DMS153 (cell line): ENCODE measurements around the gene BMPR2.
A peak's percentile ranks its signal among the peaks of the same experiment; 100 is the strongest.
"Not testable (repeated sequence)": the region's sequence is repeated elsewhere in the genome, so short reads cannot be mapped to it uniquely, and the experiment has no call there.

Source experiments
- DNase-seq: peaks from one replicate; lab custom pipeline; 2025; lab: John Stamatoyannopoulos, UW

The BMPR2 gene

GRCh38 chr2:202375609-202376408 is at the start of gene BMPR2:
TSS of gene BMPR2 (plus strand) at chr2:202376327. CDS start at chr2:202377475, 1,148 bp downstream.
- DNase-seq = peak; percentile 73

DNA sequence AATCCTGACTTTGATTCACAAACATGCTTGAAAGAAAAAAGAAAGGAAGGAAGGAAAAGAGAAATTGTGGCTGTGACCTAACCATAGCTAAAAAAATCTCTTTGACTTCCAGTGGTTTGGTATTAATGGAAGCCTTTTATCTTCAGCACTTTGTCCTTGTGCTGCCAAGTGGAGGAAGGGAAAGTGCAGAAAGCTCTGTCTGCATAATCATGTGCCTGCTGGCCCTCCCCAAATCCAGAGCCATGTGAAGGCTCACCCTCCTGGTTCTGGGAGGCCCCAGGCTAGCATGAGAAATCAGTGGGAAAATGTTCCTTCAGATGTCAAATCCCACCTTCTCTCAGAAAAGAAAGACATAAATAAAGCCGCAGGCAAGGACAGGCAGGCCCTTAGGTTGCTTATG is 48.3 kb upstream of the BMPR2 start:
- DNase-seq = no peak

DNA sequence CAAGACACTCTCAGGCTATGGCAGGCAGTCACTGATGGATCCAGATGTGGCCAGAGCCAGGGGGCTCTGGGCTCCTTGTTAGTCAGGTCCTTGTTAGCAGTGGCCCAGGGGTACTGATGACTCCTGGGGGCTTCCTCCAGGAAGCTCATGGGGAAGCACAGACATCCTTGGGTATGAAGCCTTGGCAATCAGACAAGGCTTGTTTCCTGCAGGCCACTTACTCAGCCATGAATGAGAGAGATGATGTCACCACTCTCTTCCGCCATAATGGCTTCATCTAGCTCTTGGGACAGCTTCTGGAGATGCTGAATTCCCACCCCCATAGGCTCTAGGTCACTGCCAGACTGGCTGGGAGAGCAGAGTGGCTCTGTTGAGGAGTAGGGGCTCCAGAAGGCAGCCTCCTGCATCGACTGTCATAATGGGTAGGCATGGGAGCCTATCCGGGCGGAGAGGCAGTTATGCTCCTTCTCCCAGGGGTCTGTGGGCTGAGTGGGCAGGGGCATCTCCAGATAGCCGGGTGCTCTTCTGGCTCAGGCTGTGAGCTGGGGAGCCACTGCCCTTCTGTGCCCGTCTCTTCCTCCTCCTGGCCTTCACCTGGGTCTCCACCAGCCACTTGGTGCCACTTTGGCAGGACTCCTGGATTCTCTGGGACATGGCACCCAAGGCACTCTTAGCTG is 40.2 kb upstream of the BMPR2 start:
- DNase-seq = no peak

- DNase-seq = peak; percentile 0
Measured at GRCh38 chr2:202337151-202337550, 39.0 kb upstream of the BMPR2 start.

- no peak for DNase-seq
Measured at GRCh38 chr2:202337706-202338346, 38.3 kb upstream of the BMPR2 start.

DNA sequence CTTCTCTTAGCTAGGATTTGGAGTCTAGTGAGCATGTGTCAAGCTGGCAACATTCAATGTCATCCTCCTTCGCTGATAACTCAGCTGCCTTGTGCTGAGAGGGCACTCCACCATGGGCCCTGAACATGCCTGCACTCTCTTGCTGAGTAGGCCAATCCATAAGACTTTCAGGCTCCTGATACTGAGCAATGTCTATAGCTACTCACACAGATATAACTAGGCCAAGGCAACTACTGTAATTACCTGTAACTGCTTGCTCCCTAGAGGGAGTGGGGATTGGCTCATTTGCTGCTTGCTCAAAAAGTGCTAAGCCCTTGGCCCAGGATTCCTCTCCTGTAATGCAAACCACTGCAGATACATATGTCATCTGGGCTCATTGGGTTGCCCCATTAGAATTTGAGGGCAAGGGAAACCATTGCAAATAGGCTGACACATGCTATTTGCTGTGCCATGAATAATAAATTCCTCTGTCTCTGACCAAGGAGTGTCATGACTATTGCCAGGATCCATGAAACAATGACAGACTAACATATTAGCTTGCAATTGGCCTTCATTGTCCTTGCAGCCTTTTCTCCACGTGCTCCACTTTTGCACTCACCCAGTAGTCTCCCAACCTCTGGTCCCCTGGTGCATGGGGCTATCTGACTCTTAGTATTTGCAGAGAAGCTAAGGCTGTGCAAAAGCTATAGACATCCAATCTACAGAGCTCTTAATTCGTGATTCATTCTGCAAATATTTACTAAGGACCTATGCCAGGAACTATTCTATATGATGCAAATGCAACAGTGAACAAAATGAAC is 36.9 kb upstream of the BMPR2 start:
- DNase-seq = peak; percentile 75

GRCh38 chr2:202344178-202344577 is 31.9 kb upstream of the BMPR2 start:
- DNase-seq = no peak

GRCh38 chr2:202346180-202346579 is 29.9 kb upstream of the BMPR2 start:
- DNase-seq = no peak

DNA sequence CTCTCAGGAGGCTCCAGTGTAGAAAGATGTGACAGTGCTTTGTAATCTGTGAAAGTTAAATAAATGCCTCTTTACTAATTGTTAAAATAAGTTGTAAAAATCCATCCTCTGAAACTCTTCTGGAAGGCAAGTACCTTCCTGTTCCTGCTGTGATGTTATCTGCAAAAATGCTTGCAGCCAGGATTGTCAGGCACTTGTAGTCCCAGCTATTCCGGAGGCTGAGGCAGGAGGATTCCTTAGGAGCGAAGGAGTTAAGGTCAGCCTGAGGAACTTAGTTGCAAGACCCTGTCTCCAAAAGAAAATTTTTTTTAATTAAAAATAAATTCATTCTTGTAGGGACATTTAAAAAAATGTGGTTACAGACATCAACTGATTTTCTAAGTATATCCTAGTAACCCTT is 22.7 kb upstream of the BMPR2 start:
- DNase-seq = no peak

DNA sequence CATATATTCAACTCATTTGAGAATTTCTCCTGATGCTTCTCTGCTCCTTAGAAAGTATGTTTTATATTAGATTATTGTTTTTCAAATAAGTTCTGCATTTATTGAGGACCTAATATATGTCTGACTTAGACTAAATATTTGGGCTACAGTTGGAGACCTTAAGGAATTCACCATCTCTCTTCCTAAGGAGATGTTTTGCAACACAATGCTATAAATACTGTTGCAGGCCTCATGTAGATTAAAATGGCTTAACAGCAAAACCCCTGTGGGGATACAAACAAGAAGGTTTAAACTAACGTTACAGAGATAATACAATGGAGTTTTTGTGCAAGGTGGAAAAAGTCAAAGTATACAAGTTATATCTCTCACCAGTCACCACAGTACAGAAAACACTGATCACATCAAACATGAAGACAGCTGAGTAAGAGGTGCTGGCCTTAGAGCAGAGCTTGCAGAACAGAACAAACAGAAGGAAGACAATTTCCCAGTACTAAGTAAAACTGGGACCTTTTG is 20.1 kb upstream of the BMPR2 start:
- DNase-seq = no peak

GRCh38 chr2:202358924-202359323 is 17.2 kb upstream of the BMPR2 start:
- not testable (repeated sequence) for DNase-seq

DNA sequence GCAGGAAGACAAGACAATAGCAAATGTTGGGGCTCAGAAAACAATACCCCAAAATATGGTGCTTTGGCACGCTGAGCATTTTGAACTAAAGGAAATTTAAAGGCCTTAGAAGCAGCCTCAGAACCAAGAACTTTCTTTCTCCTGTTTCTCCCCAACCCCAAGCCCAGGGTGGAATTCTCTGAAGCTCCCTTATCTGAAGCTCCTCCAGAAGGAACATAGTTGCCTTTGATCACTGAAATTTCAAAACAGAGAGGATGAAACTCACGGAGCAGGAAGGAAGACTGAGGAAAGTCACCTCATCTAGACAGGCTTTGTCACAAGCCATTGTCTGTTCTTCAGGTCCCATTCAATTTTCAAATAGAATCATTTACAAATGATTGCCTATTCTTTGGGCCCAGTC is 15.5 kb upstream of the BMPR2 start:
- no peak for DNase-seq

GRCh38 chr2:202361108-202361507 is 15.0 kb upstream of the BMPR2 start:
- DNase-seq = no peak

DNA sequence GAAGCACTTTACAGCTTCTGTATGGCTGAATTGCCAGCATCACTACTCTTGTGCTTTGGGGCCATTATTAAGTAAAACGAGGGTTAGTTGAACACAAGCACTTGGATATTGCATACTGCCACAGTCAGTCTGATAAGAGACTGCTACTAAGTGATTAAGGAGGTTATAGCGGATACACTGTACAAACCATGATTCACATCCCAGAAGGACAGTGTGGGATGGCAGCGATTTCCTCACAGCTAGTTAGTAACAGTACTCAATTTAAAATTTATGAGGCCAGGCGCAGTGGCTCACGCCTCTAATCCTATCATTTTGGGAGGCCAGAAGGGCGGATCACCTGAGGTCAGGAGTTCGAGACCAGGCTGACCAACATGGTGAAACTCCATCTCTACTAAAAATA is 2.6 kb upstream of the BMPR2 start:
- DNase-seq = no peak

DNA sequence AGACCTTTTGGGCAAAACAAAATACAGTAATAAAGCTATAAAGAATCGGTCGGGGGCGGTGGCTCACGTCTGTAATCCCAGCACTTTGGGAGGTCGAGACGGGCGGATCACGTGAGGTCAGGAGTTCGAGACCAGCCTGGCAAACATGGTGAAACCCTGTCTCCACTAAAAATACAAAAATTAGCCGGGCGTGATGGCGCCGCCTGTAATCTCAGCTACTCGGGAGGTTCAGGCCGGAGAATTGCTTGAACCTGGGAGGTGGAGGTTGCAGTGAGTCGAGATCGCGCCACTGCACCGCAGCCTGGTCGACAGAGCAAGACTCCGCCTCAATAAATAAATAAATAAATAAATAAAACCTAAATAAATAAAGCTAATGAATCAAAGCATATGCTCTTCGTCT is 1.7 kb upstream of the BMPR2 start:
- DNase-seq = not testable (repeated sequence)

DNA sequence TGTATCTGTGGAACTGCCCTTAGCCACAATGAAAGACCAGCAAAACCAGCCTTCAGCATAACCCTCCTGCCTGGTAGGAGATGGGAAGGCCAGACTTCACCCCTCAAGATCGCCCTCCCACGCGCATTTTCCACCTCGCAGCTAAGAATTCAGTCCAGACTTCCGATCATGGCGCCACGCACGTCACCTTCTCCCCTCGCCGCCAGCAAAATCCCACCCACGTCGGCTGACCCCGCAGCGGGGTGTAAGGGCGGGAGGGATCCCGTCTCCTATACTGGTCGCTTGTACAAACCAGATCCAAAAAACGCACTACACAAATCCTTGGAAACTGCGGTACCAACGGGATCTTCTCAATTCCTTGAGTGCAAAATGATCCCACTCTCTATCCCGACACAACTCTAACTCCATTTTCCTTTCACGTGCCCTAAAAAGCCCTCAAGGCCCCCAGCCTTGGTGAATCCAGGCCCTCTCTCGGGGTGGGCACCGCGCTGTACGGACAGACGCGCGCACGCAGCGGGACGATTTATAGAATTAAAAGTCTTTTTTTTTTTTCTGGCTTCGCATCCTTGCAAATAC is 1.0 kb upstream of the BMPR2 start:
- no peak for DNase-seq

- no peak for DNase-seq
Measured at GRCh38 chr2:202376460-202377206, 506 bp downstream of the BMPR2 start.

- DNase-seq = no peak
Measured at GRCh38 chr2:202377207-202377761, 1.2 kb downstream of the BMPR2 start.

GRCh38 chr2:202378001-202378400 is 1.9 kb downstream of the BMPR2 start:
- no peak for DNase-seq

DNA sequence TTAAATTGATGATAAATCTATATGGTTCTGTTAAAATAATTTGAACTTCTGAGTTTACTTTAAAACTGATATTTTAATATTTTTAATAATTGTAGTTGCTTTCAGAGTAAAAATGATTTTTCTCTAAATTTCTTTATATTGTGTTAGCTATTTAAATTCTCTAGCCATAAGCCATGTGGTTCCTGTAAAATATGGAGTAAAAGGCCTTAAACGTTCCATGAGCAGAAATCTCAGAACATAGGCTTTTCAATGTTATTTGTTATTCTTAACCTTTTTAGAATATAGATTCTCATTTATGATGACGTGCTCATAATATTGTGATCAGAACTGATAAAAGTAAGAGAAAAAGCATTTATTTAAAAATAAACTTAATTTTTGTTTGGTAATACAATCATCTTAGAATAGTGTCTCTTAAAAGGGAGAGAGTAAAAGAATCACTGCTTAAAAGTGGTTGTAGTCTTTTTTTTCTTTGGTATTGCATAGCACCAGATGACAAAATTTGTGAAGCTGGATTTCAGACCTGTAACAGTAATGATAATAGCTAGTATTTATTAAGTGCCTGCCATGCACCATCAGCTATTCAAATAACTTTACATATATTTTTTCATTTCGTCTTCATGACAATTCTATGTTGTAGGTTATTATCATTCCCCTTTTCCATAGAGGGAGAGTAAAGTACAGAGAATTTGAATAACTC is 2.7 kb downstream of the BMPR2 start:
- DNase-seq = no peak
